Thymus (tissue), 11 donors: ENCODE data around the gene RHOC. TPM values are rescaled to one million over a fixed set of nuclear protein-coding genes. Genes with fewer than 3 reads are reported as not detected.
A peak's percentile ranks its signal among the peaks of the same experiment; 100 is the strongest.

Source experiments
- DNase-seq, 9 donors: peaks; one replicate each; pipeline ENCODE4 v3.0.0-alpha.2; 2013; ENCODE audit warnings: low spot score in 9 of 9, low read depth in 6 of 9, missing footprints in 1 of 9
- H3K27ac ChIP-seq, 2 donors: one replicate each; pipeline ENCODE4 v1.5.1; 2013; ENCODE audit warnings: control low read depth in 1 of 2, low read depth in 1 of 2, low read length in 1 of 2, mild to moderate bottlenecking in 1 of 2, moderate library complexity in 1 of 2
- H3K27me3 ChIP-seq, 2 donors: one replicate each; pipeline ENCODE4 v1.5.1; 2013; ENCODE audit warnings: low read length in 1 of 2; ENCODE audit not compliant: control insufficient read depth in 2 of 2, insufficient read depth in 1 of 2
- H3K36me3 ChIP-seq, 2 donors: one replicate each; pipeline ENCODE4 v1.5.1; 2013; ENCODE audit warnings: low read length in 1 of 2, mild to moderate bottlenecking in 1 of 2, moderate library complexity in 1 of 2; ENCODE audit not compliant: control insufficient read depth in 2 of 2, insufficient read depth in 2 of 2
- H3K4me1 ChIP-seq, 2 donors: one replicate each; pipeline ENCODE4 v1.5.1; 2013; ENCODE audit warnings: low read length in 2 of 2; ENCODE audit not compliant: control insufficient read depth in 2 of 2, insufficient read depth in 2 of 2
- H3K4me3 ChIP-seq, 2 donors: one replicate each; pipeline ENCODE4 v1.5.1; 2013; ENCODE audit warnings: low read length in 2 of 2, control low read depth in 1 of 2, mild to moderate bottlenecking in 1 of 2
- H3K9me3 ChIP-seq, 2 donors: one replicate each; pipeline ENCODE4 v1.5.1; 2013; ENCODE audit warnings: low read length in 1 of 2, mild to moderate bottlenecking in 1 of 2; ENCODE audit not compliant: control insufficient read depth in 2 of 2, insufficient read depth in 1 of 2
- WGBS: extraction: QIAGEN DNeasy Blood & Tissue Kit; methylation state at CpG from one replicate; pipeline ENCODE4 v1.1.7; 2013; 5-methylcytosine and 5-hydroxymethylcytosine counted together
- polyA plus RNA-seq: library from polyadenylated mRNA; stranded (reverse); fragments of 200-250 nt; gene quantifications from one replicate; pipeline ENCODE4 v1.2.3, GENCODE V29; 2013
- total RNA-seq: library from RNA; stranded (reverse); fragments of 120-200 nt; gene quantifications from one replicate; pipeline ENCODE4 v1.2.4, GENCODE V29; 2013
- donor health status: healthy.

The RHOC gene
- total and polyA plus RNA-seq, 2 donors = 78.2 to 227 TPM

GRCh38 chr1:112713466-112714312 lies 6.8 kb upstream of the RHOC start:
- 47% methylated on average over 14 of the region's 14 CpGs for WGBS
- H3K27ac ChIP-seq = no peak overlapping the region
- no peak for DNase-seq

GRCh38 chr1:112712701-112713128 lies 5.8 kb upstream of the RHOC start:
- Histone ChIP-seq H3K4me3 (no peak overlapping the region), H3K9me3 (no peaks in the 10 kb centered on the region), H3K4me1 (peaks cover 7 to 30% of the 10 kb centered on the region in 2 donors), H3K27ac (no peak overlapping the region), H3K36me3 (no peaks in the 10 kb centered on the region), H3K27me3 (peaks cover 50 to 92% of the 10 kb centered on the region in 2 donors)
- DNase-seq = no peak
- WGBS = 93% methylated on average over 9 of the region's 9 CpGs

More at GRCh38 chr1:112713466-112714312, 6.8 kb upstream of the RHOC start:
- Histone ChIP-seq H3K4me1 (peaks cover 7 to 32% of the 10 kb centered on the region in 2 donors), H3K27me3 (peaks cover 45 to 92% of the 10 kb centered on the region in 2 donors), H3K4me3 (peak overlapping the region; percentile 20 to 43), H3K9me3 (no peaks in the 10 kb centered on the region), H3K36me3 (no peaks in the 10 kb centered on the region)

GRCh38 chr1:112712191-112712590 lies 5.3 kb upstream of the RHOC start:
- no peaks in the 10 kb centered on the region for H3K36me3 ChIP-seq
- no peak overlapping the region for H3K27ac ChIP-seq
- no peak overlapping the region for H3K4me3 ChIP-seq
- DNase-seq = no peak
- WGBS = 96% methylated on average over 7 of the region's 7 CpGs
- no peaks in the 10 kb centered on the region for H3K9me3 ChIP-seq
- H3K27me3 ChIP-seq = peaks cover 54 to 93% of the 10 kb centered on the region in 2 donors
- H3K4me1 ChIP-seq = peaks cover 7 to 28% of the 10 kb centered on the region in 2 donors

GRCh38 chr1:112711670-112712069 lies 4.7 kb upstream of the RHOC start:
- H3K27ac ChIP-seq = no peak overlapping the region
- H3K4me1 ChIP-seq = peaks cover 7 to 30% of the 10 kb centered on the region in 2 donors
- WGBS = 92% methylated on average over 11 of the region's 11 CpGs
- DNase-seq = no peak
- no peak overlapping the region for H3K4me3 ChIP-seq
- H3K27me3 ChIP-seq = peaks cover 57 to 93% of the 10 kb centered on the region in 2 donors
- no peaks in the 10 kb centered on the region for H3K9me3 ChIP-seq
- no peaks in the 10 kb centered on the region for H3K36me3 ChIP-seq

- DNase-seq = no peak
- H3K9me3 ChIP-seq = no peaks in the 10 kb centered on the region
Measured at GRCh38 chr1:112711041-112711440, 4.1 kb upstream of the RHOC start.

GRCh38 chr1:112710586-112710985 lies 3.7 kb upstream of the RHOC start:
- H3K4me3 ChIP-seq = no peak overlapping the region
- H3K9me3 ChIP-seq = no peaks in the 10 kb centered on the region
- no peak overlapping the region for H3K27ac ChIP-seq
- no peak for DNase-seq
- peaks cover 57 to 95% of the 10 kb centered on the region in 2 donors for H3K27me3 ChIP-seq
- peaks cover 5 to 29% of the 10 kb centered on the region in 2 donors for H3K4me1 ChIP-seq
- WGBS = 90% methylated on average over 3 of the region's 3 CpGs
- no peaks in the 10 kb centered on the region for H3K36me3 ChIP-seq

More at GRCh38 chr1:112711041-112711440, 4.1 kb upstream of the RHOC start:
- peaks cover 57 to 94% of the 10 kb centered on the region in 2 donors for H3K27me3 ChIP-seq
- WGBS = 70% methylated on average over 7 of the region's 7 CpGs
- no peaks in the 10 kb centered on the region for H3K36me3 ChIP-seq
- H3K4me1 ChIP-seq = peaks cover 7 to 29% of the 10 kb centered on the region in 2 donors
- no peak overlapping the region for H3K4me3 ChIP-seq
- no peak overlapping the region for H3K27ac ChIP-seq

GRCh38 chr1:112710159-112710558 lies 3.2 kb upstream of the RHOC start:
- peaks cover 57 to 93% of the 10 kb centered on the region in 2 donors for H3K27me3 ChIP-seq
- H3K27ac ChIP-seq = no peak overlapping the region
- no peak overlapping the region for H3K4me3 ChIP-seq
- H3K4me1 ChIP-seq = peaks cover 7 to 30% of the 10 kb centered on the region in 2 donors
- no peak for DNase-seq
- 95% methylated on average over 7 of the region's 7 CpGs for WGBS
- no peaks in the 10 kb centered on the region for H3K9me3 ChIP-seq
- H3K36me3 ChIP-seq = no peaks in the 10 kb centered on the region

- peaks cover 41 to 82% of the 10 kb centered on the region in 2 donors for H3K27me3 ChIP-seq
- WGBS = 98% methylated on average over 3 of the region's 3 CpGs
- H3K27ac ChIP-seq = no peak overlapping the region
Measured at GRCh38 chr1:112708489-112708888, 1.6 kb upstream of the RHOC start.

GRCh38 chr1:112708002-112708448 lies 1.1 kb upstream of the RHOC start:
- DNase-seq = no peak
- peaks cover 12 to 35% of the 10 kb centered on the region in 2 donors for H3K4me1 ChIP-seq
- no peak overlapping the region for H3K27ac ChIP-seq
- no peaks in the 10 kb centered on the region for H3K9me3 ChIP-seq
- 90% methylated on average over 6 of the region's 6 CpGs for WGBS
- H3K36me3 ChIP-seq = no peaks in the 10 kb centered on the region
- peaks cover 37 to 78% of the 10 kb centered on the region in 2 donors for H3K27me3 ChIP-seq
- H3K4me3 ChIP-seq = no peak overlapping the region

More at GRCh38 chr1:112708489-112708888, 1.6 kb upstream of the RHOC start:
- no peaks in the 10 kb centered on the region for H3K9me3 ChIP-seq
- no peaks in the 10 kb centered on the region for H3K36me3 ChIP-seq
- no peak for DNase-seq
- H3K4me1 ChIP-seq = peaks cover 12 to 35% of the 10 kb centered on the region in 2 donors
- H3K4me3 ChIP-seq = no peak overlapping the region
